ENCODE measurements around the gene WRNIP1. TPM values are rescaled to one million over a fixed set of nuclear protein-coding genes. Genes with fewer than 3 reads are reported as not detected.

WRNIP1 gene
- total and polyA plus RNA-seq, 2 of the 13 experiments (the other 11 are each of a cell fraction or from before 2014, with no cell fraction given), result 77.7 to 90.3 TPM

- TF ChIP-seq, protein P1, sequence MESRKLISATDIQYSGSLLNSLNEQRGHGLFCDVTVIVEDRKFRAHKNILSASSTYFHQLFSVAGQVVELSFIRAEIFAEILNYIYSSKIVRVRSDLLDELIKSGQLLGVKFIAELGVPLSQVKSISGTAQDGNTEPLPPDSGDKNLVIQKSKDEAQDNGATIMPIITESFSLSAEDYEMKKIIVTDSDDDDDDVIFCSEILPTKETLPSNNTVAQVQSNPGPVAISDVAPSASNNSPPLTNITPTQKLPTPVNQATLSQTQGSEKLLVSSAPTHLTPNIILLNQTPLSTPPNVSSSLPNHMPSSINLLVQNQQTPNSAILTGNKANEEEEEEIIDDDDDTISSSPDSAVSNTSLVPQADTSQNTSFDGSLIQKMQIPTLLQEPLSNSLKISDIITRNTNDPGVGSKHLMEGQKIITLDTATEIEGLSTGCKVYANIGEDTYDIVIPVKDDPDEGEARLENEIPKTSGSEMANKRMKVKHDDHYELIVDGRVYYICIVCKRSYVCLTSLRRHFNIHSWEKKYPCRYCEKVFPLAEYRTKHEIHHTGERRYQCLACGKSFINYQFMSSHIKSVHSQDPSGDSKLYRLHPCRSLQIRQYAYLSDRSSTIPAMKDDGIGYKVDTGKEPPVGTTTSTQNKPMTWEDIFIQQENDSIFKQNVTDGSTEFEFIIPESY (CRISPR knock-in tag; IDR thresholded peaks at IDR 0.05), result no peak; the same call in 1 of the 2 replicates
- TF ChIP-seq ZFP41 (CRISPR knock-in tag; IDR thresholded peaks at IDR 0.05; ENCODE audit: borderline replicate concordance) (no peak), ZNF75D (CRISPR knock-in tag; IDR thresholded peaks at IDR 0.05; ENCODE audit: borderline replicate concordance) (no peak), PLSCR1 (CRISPR knock-in tag; IDR thresholded peaks at IDR 0.05; ENCODE audit: borderline replicate concordance) (no peak), ZNF776 (CRISPR knock-in tag; IDR thresholded peaks at IDR 0.05) (peak; percentile 75; the same call in 1 of the 2 replicates), PCBP1 (IDR thresholded peaks at IDR 0.05; ENCODE audit: borderline replicate concordance, low read depth, low read length) (no peak), HNRNPL (IDR thresholded peaks at IDR 0.05; ENCODE audit: low read depth, low read length) (peak; percentile 60; the same call in 1 of the 2 replicates), ELF4 (CRISPR knock-in tag; IDR thresholded peaks at IDR 0.05; ENCODE audit: borderline replicate concordance) (peak; percentile 46; the same call in 1 of the 2 replicates), ZMYM4 (CRISPR knock-in tag; IDR thresholded peaks at IDR 0.05) (peak; percentile 94), ZNF788 (CRISPR knock-in tag; IDR thresholded peaks at IDR 0.05; ENCODE audit: borderline replicate concordance) (peak; percentile 94), KDM2A (CRISPR knock-in tag; IDR thresholded peaks at IDR 0.05; ENCODE audit: borderline replicate concordance, low read depth) (peak; percentile 82), IRF9 (CRISPR knock-in tag; IDR thresholded peaks at IDR 0.05; ENCODE audit: borderline replicate concordance) (peak; percentile 77), ZNF10 (CRISPR knock-in tag; IDR thresholded peaks at IDR 0.05; ENCODE audit: borderline replicate concordance, low read depth) (no peak), ZNF670 (CRISPR knock-in tag; IDR thresholded peaks at IDR 0.05; ENCODE audit: borderline replicate concordance) (no peak), ZNF747 (CRISPR knock-in tag; IDR thresholded peaks at IDR 0.05; ENCODE audit: borderline replicate concordance) (peak; percentile 94; the same call in 1 of the 2 replicates), SRSF4 (IDR thresholded peaks at IDR 0.05; ENCODE audit: low read depth, low read length, poor library complexity, severe bottlenecking) (no peak), PHB2 (IDR thresholded peaks at IDR 0.05; ENCODE audit: partially characterized antibody) (no peak), RFX5 (IDR thresholded peaks at IDR 0.05; ENCODE audit: low read depth, low read length) (peak; percentile 55; the same call in 1 of the 2 replicates), ZNF484 (CRISPR knock-in tag; IDR thresholded peaks at IDR 0.05; ENCODE audit: borderline replicate concordance, low read depth) (no peak; the same call in 1 of the 2 replicates), ZFP36L1 (CRISPR knock-in tag; IDR thresholded peaks at IDR 0.05) (no peak), ZFP62 (CRISPR knock-in tag; IDR thresholded peaks at IDR 0.05) (no peak), GABPB1 (CRISPR knock-in tag; IDR thresholded peaks at IDR 0.05) (peak; percentile 92), SMC3 (IDR thresholded peaks at IDR 0.05; ENCODE audit: low read length) (no peak)
- TF ChIP-seq, protein P2, sequence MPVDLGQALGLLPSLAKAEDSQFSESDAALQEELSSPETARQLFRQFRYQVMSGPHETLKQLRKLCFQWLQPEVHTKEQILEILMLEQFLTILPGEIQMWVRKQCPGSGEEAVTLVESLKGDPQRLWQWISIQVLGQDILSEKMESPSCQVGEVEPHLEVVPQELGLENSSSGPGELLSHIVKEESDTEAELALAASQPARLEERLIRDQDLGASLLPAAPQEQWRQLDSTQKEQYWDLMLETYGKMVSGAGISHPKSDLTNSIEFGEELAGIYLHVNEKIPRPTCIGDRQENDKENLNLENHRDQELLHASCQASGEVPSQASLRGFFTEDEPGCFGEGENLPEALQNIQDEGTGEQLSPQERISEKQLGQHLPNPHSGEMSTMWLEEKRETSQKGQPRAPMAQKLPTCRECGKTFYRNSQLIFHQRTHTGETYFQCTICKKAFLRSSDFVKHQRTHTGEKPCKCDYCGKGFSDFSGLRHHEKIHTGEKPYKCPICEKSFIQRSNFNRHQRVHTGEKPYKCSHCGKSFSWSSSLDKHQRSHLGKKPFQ (CRISPR knock-in tag; IDR thresholded peaks at IDR 0.05; ENCODE audit: insufficient replicate concordance), result peak; percentile 19
Measured at GRCh38 chr6:2765166-2765895, at the start of gene WRNIP1 (continued).

Data from HepG2 (cell line).